SH-SY5Y (cell line): ENCODE measurements around the gene COA3.

Source experiments
- GATA2 ChIP-seq: IDR thresholded peaks from 2 replicates; pipeline ENCODE4 v1.6.1; 2011; ENCODE audit warnings: mild to moderate bottlenecking, low read depth, low read length
- GATA3 ChIP-seq: IDR thresholded peaks from 2 replicates; pipeline ENCODE4 v1.6.1; 2011; ENCODE audit warnings: low read depth, mild to moderate bottlenecking, low read length, moderate library complexity

COA3 gene

GRCh38 chr17:42797067-42798007, 1.2 kb downstream of the COA3 start:
- TF ChIP-seq GATA3 (no peak), GATA2 (no peak)

- TF ChIP-seq GATA3 (no peak), GATA2 (no peak)
Observed at GRCh38 chr17:42796066-42796758, 2.3 kb downstream of the COA3 start.

GRCh38 chr17:42795465-42795864, 3.0 kb downstream of the COA3 start:
- TF ChIP-seq GATA3 (no peak), GATA2 (no peak)

GRCh38 chr17:42795061-42795460, 3.4 kb downstream of the COA3 start:
- TF ChIP-seq GATA2 (no peak), GATA3 (no peak)

DNA sequence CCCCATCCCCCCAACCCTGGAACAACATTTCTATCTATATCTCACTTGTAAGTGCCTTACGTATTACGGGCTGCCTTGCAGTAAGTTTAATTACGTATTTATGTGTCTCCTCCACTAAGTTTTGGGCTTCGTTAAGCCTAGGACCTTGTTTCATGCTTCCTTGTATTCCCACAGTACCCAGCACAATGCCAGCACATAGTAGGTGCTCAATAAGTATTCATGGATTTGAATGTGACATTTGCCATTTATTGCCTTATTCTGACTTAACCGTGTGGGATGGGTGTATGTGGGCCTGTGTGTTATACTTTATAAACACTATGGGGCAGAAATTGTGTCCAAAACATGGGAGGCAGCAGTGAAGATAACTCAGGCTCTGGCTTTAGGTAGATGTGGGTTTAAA, 6.0 kb downstream of the COA3 start:
- TF ChIP-seq GATA3 = no peak
- no peak for TF ChIP-seq GATA2

- no peak for TF ChIP-seq GATA3
Observed at GRCh38 chr17:42791948-42792347, 6.6 kb downstream of the COA3 start.

- no peak for TF ChIP-seq GATA3
Observed at GRCh38 chr17:42787266-42787665, 11.2 kb downstream of the COA3 start.

GRCh38 chr17:42784811-42785592, 13.5 kb downstream of the COA3 start:
- TF ChIP-seq GATA3 (no peak), GATA2 (no peak)

GRCh38 chr17:42784409-42784808, 14.1 kb downstream of the COA3 start:
- TF ChIP-seq GATA2 (no peak), GATA3 (no peak)

GRCh38 chr17:42783791-42784138, 14.7 kb downstream of the COA3 start:
- TF ChIP-seq GATA2 (no peak), GATA3 (no peak)

DNA sequence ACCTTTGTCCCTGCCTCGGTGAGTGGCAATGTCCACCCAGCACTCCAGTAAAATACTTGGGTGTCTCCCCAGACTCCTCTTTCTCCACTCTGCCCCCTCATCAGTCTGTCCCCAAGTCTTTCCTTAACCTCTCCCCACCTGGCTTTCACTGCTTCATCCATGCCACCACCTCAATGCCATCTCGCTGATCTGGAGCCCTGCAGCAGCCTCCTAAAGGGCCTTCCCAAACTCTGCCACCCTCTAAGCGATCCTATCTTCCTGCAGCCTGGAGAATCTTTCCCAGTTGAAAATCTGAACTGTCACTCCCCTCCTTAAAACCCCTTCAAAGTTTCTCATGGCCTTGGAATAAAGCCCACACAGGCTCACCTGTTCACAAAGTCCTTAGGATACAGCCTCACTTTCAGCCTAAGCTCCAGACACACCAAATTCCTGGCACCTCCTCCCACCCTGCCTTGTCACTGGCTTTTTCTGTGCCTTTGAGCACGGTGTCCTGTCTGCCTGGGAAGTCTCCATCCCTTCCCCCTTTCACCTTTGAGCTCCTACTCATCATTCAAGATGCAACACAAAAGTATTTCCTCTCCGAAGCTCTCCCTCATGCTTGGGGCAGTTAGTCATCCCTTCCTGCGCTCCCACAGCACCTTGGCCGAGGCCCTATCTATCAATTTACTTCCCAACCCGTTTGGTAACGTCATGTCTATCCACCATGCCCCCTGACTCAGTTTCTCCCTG, 15.3 kb downstream of the COA3 start:
- TF ChIP-seq GATA3 (no peak), GATA2 (no peak)

- TF ChIP-seq GATA2 = no peak
- no peak for TF ChIP-seq GATA3
Observed at GRCh38 chr17:42782166-42783061, 16.1 kb downstream of the COA3 start.

DNA sequence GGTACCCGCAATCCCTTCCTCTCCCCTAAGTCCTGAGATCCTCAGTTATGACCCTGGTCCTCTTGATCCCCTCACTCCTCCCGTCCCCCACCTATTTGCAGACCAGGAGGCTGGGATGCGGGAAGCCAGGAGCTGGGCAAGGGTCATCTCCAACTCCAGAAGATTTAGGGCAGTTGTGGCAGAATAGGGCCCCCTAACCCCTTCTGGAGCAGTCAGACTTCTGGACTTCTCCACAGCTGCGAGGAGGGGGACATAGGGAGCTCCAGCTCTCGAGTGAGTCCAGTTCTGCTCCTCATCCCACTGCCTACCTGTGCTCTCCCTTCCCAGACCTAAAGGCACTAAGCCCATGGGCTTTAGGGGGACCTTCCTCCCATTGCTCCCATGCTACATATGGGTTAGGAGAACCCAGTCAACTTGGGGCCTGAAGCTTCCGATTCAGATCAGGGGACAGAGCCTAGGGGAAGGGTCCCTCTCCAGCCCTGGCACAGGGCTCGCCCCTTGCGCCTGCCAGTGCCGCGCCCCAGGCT, 16.8 kb downstream of the COA3 start:
- TF ChIP-seq GATA2 = no peak
- no peak for TF ChIP-seq GATA3
